Testis (tissue), 2 donors: Measurements from ENCODE around the gene PALM2AKAP2.

Experiments used
- POLR2A ChIP-seq: fragments of 450-650 bp; IDR thresholded peaks from one replicate; pipeline ENCODE4 v1.6.1; 2017; ENCODE audit warnings: antibody characterized with exemption, mild to moderate bottlenecking, moderate library complexity
- TF ChIP-seq, protein P1 (sequence below), 3 experiments: fragments of 450-650 bp in 2 of 3; fragments of 200-600 bp in 1 of 3; sonication (generic) in 1 of 3; IDR thresholded peaks; one replicate each; pipeline ENCODE4 v1.5.1; 2016 to 2019; ENCODE audit warnings: antibody characterized with exemption in 3 of 3, mild to moderate bottlenecking in 2 of 3, moderate library complexity in 1 of 3

DNA sequence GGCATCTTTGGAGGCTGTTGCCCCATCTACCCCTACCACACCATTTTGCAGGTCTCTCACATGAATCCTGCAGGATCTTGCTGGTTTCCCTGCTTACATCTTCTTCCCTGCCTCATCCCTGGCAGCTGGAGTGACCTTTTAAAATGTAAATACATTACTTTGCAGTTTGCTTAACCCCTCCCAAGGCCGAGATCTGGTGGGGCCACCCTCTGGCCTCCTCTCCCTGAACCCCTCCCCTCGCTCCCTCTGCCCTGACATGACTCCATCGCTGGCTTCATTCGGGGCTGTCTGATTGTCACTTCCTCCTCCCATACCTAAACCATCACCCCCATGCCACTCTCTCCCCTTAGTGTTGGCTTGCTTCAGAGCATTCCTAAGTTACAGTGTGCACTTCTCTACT is 12.6 kb upstream of the PALM2AKAP2 start:
- TF ChIP-seq, protein P1, sequence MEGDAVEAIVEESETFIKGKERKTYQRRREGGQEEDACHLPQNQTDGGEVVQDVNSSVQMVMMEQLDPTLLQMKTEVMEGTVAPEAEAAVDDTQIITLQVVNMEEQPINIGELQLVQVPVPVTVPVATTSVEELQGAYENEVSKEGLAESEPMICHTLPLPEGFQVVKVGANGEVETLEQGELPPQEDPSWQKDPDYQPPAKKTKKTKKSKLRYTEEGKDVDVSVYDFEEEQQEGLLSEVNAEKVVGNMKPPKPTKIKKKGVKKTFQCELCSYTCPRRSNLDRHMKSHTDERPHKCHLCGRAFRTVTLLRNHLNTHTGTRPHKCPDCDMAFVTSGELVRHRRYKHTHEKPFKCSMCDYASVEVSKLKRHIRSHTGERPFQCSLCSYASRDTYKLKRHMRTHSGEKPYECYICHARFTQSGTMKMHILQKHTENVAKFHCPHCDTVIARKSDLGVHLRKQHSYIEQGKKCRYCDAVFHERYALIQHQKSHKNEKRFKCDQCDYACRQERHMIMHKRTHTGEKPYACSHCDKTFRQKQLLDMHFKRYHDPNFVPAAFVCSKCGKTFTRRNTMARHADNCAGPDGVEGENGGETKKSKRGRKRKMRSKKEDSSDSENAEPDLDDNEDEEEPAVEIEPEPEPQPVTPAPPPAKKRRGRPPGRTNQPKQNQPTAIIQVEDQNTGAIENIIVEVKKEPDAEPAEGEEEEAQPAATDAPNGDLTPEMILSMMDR (IDR thresholded peaks at IDR 0.05): no peak
- no peak for TF ChIP-seq POLR2A
